Activated CD4-positive, alpha-beta T cell treated with anti-CD3 and anti-CD28 coated beads for 1 hour (primary cell): ENCODE results near the gene TSC1.
A peak's percentile ranks its signal among the peaks of the same experiment; 100 is the strongest.
"Not testable (repeated sequence)": the region's sequence is repeated elsewhere in the genome, so short reads cannot be mapped to it uniquely, and the experiment has no call there.

Source experiments
- DNase-seq: peaks from one replicate; pipeline ENCODE4 v3.0.0-alpha.2; 2020

The TSC1 gene

DNA sequence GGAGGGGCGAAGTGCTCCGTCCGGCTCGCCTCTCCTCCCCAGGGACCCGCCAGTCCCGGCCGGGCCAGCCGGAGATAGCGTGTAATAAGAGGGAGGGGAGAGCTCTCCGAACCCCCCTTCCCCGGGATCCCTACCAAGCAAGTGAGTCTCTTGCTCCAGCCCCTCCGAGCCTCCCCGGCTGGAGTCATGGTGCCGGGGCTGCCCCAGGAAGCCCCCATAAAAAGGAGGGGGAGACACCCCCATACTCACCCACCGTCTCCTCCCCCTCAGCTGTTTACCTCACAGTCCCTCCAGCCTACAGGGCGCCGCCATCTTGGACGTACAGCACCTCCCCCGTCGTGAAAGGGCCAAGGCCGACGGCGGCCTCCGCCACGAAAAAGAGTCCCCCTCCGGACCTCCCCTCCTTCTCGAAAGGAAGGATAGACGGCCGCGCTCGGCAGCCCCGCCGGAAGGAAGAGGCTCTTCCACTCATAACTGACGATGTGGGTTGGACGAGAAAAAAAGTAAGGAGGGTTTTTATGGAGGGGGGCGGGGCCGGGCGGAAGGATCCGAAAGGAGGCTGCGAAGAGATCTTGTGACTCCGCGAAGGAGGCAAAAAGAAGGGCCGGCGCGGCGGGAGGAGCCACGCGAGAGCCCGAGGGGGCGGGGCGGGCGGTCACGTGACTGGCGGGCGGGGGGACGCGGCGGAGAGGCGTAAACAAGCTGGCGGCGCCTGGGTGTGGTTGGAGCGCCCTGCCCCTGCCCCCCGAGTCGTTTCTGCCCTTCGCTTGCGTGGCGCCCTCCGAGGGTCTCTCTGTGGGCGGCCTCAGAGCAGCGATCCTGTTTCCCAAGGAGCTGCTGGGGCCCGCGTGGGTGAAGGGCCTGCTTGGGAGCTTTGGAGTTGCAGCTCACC lies at the start of gene TSC1:
TSS of gene TSC1 (minus strand) at position 323 of the 892 bp plus-strand sequence. CDS start 15,744 bp downstream, outside the sequence.
- peak; percentile 97 for DNase-seq

- no peak for DNase-seq
Observed at GRCh38 chr9:132993511-132993939, 49.1 kb upstream of the TSC1 start.

DNA sequence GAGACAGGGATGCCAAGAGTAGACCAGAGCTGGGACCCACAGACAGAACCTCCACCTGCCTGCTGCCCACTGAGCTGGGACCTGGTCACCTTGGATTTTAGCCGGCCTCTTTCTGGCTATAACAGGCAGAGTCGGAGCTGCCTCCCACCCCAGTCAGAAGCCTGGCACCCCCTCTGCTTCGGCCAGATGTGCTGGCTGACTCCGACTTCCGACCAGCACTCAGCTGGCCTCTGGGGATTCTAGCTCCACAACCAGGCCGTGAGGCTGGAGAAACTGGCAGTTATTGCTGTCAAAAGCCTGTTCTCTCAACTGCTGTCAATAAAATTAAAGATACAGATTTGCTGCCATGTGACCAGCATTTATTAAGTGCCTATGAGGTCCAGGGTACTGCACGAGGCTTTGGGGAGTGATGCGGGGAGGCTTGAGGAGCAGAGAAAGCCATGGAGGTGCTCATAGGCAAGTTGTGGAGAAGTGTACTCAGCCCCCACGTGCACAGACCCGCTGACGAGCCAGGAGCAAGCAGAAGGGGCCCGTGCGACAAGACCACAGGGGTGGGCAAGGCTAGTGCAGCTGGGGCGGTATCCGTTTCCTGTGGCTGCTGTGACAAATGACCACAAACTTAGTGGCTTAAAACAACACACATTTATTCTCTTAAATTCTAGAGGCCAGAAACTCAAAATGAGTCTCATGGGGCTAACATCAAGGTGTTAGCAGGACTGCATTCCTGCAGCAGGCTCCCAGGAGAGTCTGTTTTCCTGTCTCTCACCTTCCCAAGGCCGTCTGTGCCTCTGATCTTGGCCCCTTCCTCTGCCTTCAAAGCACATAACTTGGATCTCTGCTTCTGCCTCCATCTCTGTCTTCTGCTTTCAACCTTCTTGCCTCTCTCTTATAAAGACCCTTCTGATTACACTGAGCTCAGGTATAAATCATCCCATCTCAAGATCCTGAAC lies 47.2 kb upstream of the TSC1 start:
- no peak for DNase-seq

GRCh38 chr9:132990781-132991180 lies 46.4 kb upstream of the TSC1 start:
- DNase-seq: no peak

- not testable (repeated sequence) for DNase-seq
Observed at GRCh38 chr9:132989998-132990557, 45.7 kb upstream of the TSC1 start.

DNA sequence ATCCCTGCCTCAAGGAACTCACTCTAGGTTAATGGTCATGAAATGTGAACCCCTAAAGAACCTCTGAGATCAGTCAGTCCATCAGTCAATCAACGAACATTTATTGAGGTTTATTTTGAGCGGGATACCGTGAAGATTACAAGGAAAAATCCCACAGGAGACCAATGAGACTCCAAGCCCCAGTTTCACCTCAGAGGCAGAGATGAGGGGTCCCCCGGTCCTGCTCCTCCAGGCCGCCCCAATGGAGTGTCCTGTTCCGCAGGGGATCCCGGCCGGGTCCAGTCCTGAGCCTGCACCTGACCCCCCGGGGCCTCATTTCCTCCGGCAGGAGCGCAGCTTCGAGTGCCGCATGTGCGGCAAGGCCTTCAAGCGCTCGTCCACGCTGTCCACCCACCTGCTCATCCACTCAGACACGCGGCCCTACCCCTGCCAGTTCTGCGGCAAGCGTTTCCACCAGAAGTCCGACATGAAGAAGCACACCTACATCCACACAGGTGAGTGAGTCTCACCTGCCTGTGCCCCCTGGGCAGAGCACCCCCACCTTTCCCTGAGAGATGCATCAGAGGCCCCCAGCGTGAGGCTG lies 45.1 kb upstream of the TSC1 start:
- no peak for DNase-seq

- DNase-seq: no peak
Observed at GRCh38 chr9:132989014-132989310, 44.5 kb upstream of the TSC1 start.

DNA sequence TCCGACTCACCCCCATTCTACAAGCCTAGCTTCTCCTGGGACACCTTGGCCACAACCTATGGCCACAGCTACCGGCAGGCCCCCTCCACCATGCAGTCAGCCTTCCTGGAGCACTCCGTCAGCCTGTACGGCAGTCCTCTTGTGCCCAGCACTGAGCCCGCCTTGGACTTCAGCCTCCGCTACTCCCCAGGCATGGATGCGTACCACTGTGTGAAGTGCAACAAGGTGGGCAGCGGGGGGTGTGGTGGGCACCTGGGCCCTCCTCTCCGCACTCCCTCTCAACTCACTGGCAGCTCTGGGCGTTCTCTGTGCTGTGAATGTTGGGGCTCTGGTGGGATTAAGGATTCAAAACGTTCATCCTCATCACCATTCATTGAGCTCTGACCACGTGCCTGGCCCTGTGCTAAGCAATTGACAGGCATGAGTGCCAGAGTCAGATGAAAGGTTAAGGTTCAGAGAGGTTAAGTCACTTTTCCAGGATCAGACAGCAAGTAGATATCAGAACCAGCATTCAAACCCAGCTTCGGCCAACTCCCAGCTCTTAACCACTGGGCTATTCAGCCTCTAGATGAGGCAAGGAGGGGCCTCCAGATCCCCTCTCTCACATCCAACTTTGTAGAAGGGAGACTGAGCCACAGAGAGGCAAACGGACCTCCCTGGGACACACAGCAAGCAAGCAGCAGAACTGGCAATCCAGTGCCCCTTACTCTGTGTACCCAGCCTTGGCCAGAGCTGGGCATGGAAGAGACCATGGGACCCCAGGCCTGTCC lies 44.0 kb upstream of the TSC1 start:
- DNase-seq: no peak

DNA sequence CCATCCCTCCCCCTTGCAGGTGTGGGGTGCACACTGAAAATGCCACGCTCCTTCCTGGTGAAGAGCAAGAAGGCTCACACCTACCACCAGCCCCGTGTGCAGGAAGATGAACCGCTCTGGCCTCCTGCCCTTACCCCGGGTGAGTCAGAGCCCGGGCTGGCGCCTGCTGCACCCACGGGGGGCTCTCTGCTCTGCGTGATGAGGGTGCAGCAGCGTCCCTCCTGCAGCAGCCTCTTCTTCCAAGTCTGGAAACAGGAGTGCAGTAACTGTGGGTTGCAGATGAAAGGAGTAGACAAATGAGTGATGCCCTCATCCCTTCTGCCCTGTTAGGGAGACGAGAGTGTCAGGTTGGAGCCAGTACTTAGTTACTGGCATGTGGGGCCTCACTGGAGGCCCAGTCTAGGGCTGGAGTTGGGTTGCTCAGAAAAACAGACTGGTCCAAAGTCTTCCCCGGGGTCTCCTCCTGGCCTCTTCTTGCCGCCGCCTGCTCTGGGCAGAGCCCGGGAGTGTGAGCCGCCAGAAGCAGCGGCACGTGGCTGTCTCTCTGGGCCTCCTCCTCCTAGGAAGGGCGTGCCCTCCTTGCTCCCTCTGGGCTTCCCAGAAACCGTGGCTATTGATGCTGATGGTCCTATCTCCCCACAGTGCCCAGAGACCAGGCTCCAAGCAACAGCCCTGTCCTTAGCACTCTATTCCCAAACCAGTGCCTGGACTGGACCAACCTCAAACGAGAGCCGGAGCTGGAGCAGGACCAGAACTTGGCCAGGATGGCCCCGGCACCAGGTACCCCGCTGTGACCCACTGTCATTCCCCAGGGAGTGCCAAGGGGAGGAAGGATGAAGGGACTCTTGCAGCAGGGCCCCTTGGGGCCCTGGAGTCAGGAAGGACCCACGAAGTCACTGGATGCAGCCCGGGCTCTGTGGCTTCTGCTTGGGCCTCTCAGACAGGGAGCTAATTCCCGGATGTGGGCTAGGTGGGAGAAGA lies 42.5 kb upstream of the TSC1 start:
- no peak for DNase-seq

DNA sequence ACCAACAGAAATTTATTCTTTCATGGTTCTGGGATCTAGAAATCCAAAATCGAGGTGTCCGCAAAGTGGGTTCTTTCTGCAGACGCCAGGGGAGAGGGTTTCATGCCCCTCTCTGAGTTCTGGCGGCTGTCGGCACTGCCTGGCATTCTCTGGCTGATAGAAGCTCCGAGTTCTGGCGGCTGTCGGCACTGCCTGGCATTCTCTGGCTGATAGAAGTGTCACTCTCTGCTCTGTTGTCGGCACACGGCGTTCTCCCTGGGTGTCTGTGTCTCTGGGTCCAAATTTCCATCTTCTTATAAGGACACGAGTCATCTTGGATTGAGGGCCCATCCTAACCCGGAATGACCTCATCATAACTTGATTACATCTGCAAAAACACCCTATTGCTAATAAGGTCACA lies 41.7 kb upstream of the TSC1 start:
- DNase-seq: no peak

DNA sequence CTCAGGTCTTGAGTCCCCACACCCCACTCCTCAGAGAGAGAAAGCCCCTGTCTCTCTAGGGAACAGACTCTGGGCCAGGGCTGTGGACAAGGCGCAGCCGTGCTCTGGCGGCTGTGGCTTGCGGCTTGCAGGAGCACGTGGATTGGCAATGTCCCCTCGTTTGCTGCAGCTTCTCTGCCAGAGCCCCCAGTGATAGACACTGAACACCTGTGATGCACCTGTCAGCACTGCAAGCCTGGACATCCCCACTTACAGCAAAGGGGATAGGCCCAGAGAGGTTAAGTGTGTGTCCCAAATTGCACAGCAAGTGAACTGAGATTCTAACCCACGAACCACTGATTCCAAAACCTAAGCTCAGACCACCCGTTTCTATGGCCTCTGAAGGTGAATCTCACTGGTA lies 41.1 kb upstream of the TSC1 start:
- DNase-seq: no peak

- DNase-seq: no peak
Observed at GRCh38 chr9:132985071-132985350, 40.6 kb upstream of the TSC1 start.

DNA sequence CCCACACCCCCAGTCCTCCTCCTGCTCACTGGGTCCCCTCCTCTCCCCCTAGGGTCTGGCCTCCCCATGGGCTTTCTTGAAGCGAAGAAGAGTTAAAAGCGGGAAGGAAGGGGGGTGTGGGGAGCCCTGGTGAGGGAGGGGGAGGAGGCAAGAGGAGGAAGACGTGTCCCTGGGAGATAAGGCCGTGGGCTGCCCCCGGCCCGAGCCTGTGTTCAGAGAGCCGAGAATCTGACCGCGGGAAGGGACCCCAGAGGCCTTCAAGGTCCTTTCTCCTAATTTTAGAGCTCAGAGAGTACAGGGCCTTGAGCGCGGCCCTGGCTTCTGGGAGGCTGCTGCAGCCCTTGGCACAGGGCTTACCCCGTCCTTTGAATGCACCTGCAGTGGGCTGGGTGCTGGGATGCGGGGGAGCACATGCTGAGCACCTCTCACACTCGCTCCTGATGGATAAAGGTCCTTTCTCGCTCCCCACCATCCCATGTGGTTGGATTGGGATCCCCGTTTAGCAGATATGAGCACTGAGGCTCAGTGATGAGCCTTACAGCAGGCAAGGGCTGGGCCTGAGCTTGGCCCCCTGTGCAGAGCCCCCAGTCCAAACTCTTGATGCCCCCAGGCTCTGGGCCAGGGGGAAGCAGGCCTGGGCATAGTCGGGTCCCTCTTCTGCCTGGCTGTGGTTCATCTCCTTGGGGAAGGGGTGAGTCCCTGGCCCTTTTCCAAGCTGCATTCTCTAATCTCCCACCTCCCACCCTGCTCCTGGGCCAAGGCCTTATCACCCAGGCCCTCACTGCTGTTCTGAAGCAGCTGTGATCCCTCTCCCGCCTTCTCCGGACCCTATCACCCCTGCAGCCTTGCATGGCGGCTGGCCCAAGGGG lies 40.0 kb upstream of the TSC1 start:
- DNase-seq: no peak

DNA sequence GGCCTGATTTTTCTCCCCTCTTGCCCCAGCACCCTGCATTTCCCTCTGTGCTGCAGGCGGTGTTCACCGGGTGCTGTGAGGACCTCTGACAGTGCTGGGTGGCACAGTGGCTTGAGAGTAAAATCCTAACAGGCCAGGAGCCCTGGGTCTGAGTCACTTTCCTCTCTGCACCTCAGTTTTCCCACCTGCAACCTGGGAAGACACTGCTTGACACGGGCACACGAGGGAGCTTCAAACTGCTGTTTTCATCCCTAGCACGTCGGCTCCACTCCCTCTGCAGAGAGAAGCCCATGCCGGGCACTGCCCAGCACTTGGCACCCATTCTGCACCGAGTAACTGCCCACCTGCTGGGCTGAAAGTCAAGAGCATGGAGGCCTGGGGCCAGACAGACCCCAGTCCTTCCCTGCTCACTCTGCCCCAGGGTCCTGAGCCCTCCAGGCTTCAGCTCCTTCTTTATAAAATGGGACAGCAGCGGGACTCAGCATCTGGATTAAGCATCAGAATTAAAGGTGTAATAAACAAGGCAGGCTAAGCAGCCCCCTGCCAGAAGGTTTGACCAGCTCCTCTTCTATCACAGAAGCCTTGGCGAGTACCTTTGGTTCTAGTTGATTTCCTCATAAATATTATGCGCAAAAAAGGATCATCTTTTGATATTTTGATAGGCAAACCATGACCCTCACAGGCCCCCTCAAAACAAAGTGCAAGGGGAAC lies 39.2 kb upstream of the TSC1 start:
- DNase-seq: no peak

- DNase-seq: no peak
Observed at GRCh38 chr9:132982458-132982857, 38.0 kb upstream of the TSC1 start.

DNA sequence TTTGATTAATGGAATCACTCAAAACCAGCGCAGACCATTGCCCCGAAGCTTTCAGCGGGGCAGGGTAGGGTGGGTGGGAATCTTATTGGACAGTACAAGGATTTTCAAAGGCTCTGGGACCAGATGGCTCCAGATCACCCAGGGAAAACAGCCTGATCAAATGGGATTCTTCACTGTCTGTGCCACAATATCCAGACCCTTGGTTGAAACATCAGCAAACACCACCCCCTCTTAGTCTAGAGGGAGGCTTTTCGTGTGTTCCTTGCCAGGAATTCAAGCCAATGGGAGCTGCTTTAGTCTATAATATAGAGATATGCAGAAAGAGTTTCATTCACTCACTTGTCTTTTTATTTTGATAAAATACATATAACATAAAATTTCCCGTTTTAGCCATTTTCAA lies 35.7 kb upstream of the TSC1 start:
- no peak for DNase-seq

DNA sequence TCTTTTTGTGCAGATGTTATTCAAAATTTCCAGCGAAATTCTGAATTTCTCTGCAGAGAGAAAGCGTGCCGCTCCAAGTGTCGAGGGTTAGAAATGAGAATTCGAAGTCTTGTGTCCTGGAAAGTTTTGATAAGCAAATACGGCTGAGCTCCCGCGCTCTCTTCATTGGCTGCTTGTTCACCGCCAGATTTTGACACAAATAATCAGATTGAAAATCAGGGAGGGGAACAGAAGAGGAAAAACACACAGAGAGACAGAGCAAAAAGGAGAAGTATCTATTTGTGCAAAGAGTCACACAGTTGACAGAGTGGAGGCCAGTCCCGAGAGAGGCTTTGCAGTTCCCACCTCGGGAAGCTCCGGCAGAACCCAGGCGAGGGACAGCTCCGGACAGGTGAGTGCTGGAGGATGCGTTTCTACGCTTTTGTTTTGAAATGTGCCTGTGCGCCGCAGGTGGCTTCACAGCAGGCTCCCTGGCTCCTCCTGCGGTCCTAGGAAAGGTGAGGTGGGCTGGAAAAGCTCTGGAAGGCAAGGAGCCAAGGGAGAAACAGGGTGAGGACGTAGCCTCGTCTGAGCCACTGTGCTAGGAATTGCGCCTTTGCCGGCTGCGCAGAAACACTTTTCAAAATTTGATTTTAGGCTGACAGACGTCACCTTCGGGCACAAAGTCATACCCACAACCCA lies 34.2 kb upstream of the TSC1 start, which contains the start of gene GFI1B:
TSS of gene GFI1B (plus strand) at position 244 of the 681 bp plus-strand sequence. CDS start 7,985 bp downstream, outside the sequence.
- no peak for DNase-seq

DNA sequence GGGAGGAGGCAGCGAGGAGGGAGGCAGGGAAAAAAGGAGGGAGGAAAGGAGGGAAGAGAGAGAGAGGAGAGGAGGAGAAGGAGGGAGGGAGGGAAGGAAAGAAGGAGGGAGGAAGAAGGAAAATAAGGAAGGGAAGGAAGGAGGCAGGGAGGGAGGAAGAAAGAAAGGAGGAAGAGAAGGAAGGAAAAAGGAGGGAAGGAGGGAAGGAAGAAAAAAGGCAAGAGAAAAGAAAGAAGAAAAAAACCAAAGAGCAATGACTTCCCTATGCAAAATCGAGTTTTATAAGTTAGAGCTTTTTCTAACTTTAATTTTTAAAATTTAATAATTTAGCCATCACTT lies 33.7 kb upstream of the TSC1 start:
- DNase-seq: no peak

- DNase-seq: no peak
Observed at GRCh38 chr9:132976571-132976970, 32.2 kb upstream of the TSC1 start.
